ENCODE measurements around the gene MT2A.

GRCh38 chr16:56611281-56611833, 3.0 kb downstream of the MT2A start:
- TF ChIP-seq SNRNP70 (IDR thresholded peaks at IDR 0.05; ENCODE audit: low read depth, low read length) (no peak), NFE2L2 (IDR thresholded peaks at IDR 0.05; ENCODE audit: low read length) (no peak), POLR2A (IDR thresholded peaks at IDR 0.05; ENCODE audit: insufficient read depth in 1 of 2, low read depth in 2 of 2, low read length in 2 of 2) (no peak), MAZ (IDR thresholded peaks at IDR 0.05; ENCODE audit: borderline replicate concordance, low read depth, low read length) (no peak), MAZ (CRISPR knock-in tag; IDR thresholded peaks at IDR 0.05; ENCODE audit: low read depth) (no peak), JUND (CRISPR knock-in tag; IDR thresholded peaks at IDR 0.05) (no peak), CTCF (CRISPR knock-in tag; IDR thresholded peaks at IDR 0.05) (no peak), AFF4 (CRISPR knock-in tag; IDR thresholded peaks at IDR 0.05) (no peak), GFI1 (CRISPR knock-in tag; IDR thresholded peaks at IDR 0.05; ENCODE audit: borderline replicate concordance) (no peak), ETV5 (CRISPR knock-in tag; IDR thresholded peaks at IDR 0.05; ENCODE audit: borderline replicate concordance) (no peak), MTA3 (CRISPR knock-in tag; IDR thresholded peaks at IDR 0.05) (no peak), ZBTB33 (CRISPR knock-in tag; IDR thresholded peaks at IDR 0.05) (no peak), ETS1 (CRISPR knock-in tag; IDR thresholded peaks at IDR 0.05) (no peak)
